Mucosa of gallbladder (tissue), 1 donor: Measurements from ENCODE around the gene GALC. TPM values are rescaled to one million over a fixed set of nuclear protein-coding genes. Genes with fewer than 3 reads are reported as not detected.

Experiments used
- total RNA-seq: library from RNA; stranded (reverse); gene quantifications from one replicate; pipeline ENCODE4 v1.2.1, GENCODE V29; 2021
- donor health status: DM: no; HTN: no; CAD: no.

Gene GALC
- total RNA-seq, 1 donor from 2014 or later, result 31.3 TPM

Other genes with a start within 250 kb of the GALC start
- 3.0 TPM for gene GPR65, start 12.0 kb upstream of the GALC start, total RNA-seq